Upper lobe of left lung (tissue), 4 donors: ENCODE measurements around the gene CD80.

Experiments
- CTCF ChIP-seq, 6 experiments: fragments of 450-650 bp in 4 of 6; fragments of 200-600 bp in 2 of 6; sonication (generic) in 2 of 6; IDR thresholded peaks; one replicate each; pipeline ENCODE4 v1.5.1; 2016 to 2019; ENCODE audit warnings: antibody characterized with exemption in 6 of 6
- POLR2A ChIP-seq, 4 donors: fragments of 450-650 bp; IDR thresholded peaks; one replicate each; pipeline ENCODE4 v1.5.1; 2016 to 2017; ENCODE audit warnings: antibody characterized with exemption in 4 of 4, mild to moderate bottlenecking in 2 of 4
- POLR2AphosphoS5 ChIP-seq, 2 donors: sonication (generic); formaldehyde crosslinking; IDR thresholded peaks; one replicate each; pipeline ENCODE4 v1.5.1; 2017; ENCODE audit warnings: antibody characterized with exemption in 2 of 2

DNA sequence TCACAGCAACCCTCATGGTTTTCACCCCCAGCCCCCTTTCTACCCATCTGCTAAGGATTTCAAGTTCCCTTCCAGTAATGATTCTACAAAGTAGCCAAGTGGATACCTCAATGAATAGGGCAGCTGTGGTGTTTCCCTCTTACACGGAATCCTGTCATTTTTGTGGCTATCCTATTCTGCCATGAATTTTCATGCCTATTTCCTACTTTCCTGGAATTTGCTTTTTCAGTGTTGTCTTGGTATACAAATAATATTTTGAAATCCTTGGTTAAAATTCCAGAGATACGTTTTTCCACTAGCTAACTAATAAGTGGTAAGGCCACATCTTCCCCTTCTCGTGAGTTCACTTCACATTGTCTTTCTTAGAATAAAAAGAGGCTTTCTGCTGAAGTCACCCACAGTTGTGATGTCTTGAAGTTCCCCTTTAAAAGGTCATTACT is 27.3 kb upstream of the CD80 start:
- TF ChIP-seq CTCF (IDR thresholded peaks at IDR 0.05), result no peak
- no peak for TF ChIP-seq POLR2A (IDR thresholded peaks at IDR 0.05)
- no peak for TF ChIP-seq POLR2AphosphoS5 (IDR thresholded peaks at IDR 0.05)
